ENCODE measurements around the gene NEK6. TPM values are rescaled to one million over a fixed set of nuclear protein-coding genes. Genes with fewer than 3 reads are reported as not detected.

NEK6 gene
- total RNA-seq, 1 donor from 2014 or later, result 23.5 TPM

DNA sequence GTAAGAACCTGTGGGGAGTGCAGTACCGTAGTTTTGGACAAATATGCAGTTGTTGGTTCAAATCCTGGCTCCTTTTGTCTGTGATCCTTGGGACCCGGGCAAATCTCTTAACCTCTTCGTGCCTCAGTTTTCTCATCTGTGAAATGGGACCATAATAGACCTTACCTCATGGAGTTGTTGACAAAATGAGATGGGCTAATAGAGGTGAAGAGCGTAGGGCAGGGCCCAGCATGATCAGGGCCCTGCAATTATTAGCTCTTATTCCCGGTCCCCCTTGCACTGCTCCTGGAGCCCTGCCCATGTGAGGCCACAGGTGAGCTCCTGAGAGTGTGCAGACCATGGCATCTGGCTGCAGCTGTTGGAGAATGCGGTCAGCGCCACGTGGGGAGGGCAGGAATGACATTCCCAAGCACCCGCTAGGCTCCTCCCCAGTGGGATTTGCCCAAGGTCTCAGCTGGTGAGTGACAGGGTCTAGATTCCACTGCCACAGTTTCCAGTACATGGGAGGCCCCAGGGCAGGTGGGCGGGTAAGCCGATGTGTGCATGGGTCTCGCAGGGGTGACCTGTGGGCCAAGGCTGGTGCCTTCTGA lies 41.0 kb downstream of the NEK6 start:
- no peak overlapping the region for H3K4me3 ChIP-seq (ENCODE audit: low read depth, low read length)
- DNase-seq (ENCODE audit: low read depth), result no peak

GRCh38 chr9:124299515-124300090 lies 41.9 kb downstream of the NEK6 start:
- H3K4me3 ChIP-seq (ENCODE audit: low read depth, low read length), result no peak overlapping the region
- TF ChIP-seq CTCF (conservative IDR thresholded peaks at IDR 0.05; ENCODE audit: low read depth, low read length), result no peak
- no peak for DNase-seq (ENCODE audit: low read depth)

More for the DNA sequence above, 41.0 kb downstream of the NEK6 start:
- TF ChIP-seq CTCF (conservative IDR thresholded peaks at IDR 0.05; ENCODE audit: low read depth, low read length), result no peak

DNA sequence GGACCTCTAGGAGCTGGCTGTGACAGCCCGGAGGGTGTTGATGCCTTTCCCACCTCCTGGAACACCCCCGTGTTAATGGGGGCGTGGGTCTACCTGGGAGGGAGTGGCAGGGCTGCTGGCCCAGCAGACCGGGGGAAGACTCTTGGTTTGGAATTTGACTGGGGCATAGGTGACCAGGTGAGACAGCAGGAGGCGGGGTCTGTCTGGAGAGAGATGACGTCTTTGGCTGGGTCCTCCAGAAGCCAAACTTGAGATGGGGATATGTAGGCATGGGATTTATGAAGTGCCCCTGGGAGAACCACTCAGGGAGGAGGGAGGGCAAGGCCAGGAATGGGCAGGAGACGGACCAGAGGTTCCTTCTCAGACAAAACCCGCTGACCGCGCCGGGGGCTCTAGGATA lies 42.6 kb downstream of the NEK6 start:
- no peak for DNase-seq (ENCODE audit: low read depth)
- TF ChIP-seq CTCF (conservative IDR thresholded peaks at IDR 0.05; ENCODE audit: low read depth, low read length), result no peak
- H3K4me3 ChIP-seq (ENCODE audit: low read depth, low read length), result no peak overlapping the region

- no peak for DNase-seq (ENCODE audit: low read depth)
- H3K4me3 ChIP-seq (ENCODE audit: low read depth, low read length), result no peak overlapping the region
- TF ChIP-seq CTCF (conservative IDR thresholded peaks at IDR 0.05; ENCODE audit: low read depth, low read length), result no peak
These were observed 45.2 kb downstream of the NEK6 start for GRCh38 chr9:124302921-124303320.

GRCh38 chr9:124303762-124304161 lies 46.0 kb downstream of the NEK6 start:
- no peak overlapping the region for H3K4me3 ChIP-seq (ENCODE audit: low read depth, low read length)
- no peak for DNase-seq (ENCODE audit: low read depth)
- TF ChIP-seq CTCF (conservative IDR thresholded peaks at IDR 0.05; ENCODE audit: low read depth, low read length), result no peak

GRCh38 chr9:124304285-124304684 lies 46.5 kb downstream of the NEK6 start:
- no peak for DNase-seq (ENCODE audit: low read depth)
- no peak for TF ChIP-seq CTCF (conservative IDR thresholded peaks at IDR 0.05; ENCODE audit: low read depth, low read length)
- H3K4me3 ChIP-seq (ENCODE audit: low read depth, low read length), result no peak overlapping the region

All from epithelial cell of proximal tubule (primary cell).